Neural progenitor cell (in vitro differentiated cells): ENCODE results near the gene UBE3C.

Source experiments
- EZH2 ChIP-seq: fragments of 200-600 bp; sonication (generic); IDR thresholded peaks from 2 replicates; pipeline ENCODE4 v1.6.1; 2017; ENCODE audit warnings: antibody characterized with exemption, mild to moderate bottlenecking, moderate library complexity
- TF ChIP-seq, protein P1 (sequence below): fragments of 200-600 bp; sonication (generic); IDR thresholded peaks from 2 replicates; pipeline ENCODE4 v1.5.1; 2017; ENCODE audit warnings: antibody characterized with exemption, mild to moderate bottlenecking

DNA sequence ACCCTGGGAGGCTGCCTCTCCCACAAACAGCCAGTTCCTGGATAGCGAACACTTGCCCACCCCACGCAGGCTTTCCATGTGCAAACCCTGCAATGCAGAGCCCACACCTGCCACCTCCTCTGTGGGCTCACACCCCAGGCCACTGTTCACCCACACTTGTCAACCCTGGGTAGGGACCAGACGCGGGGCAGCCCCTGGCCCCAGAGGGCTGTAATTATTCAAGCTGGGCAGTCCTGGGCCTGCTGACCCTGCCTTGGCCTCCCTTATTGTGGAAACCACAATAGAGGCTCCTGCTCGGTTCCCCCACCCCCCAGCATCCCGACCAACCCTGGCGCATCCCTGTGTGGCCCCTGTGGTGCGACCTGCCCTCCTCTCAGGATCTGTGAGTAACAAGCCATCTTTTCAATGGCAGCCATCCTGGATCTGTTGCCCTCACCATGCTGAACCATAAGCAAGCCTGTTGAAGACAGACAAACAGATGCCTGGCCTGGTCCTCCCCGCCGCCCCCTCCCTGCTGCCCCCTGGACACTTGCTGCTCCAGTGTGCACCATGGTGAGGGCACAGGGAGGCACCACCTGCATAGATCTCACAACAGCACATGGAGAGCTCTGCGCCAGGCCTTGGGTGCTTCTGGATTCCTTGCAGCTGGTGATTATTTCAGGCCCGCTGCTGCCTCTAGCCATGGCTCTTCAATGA lies 15.8 kb upstream of the UBE3C start:
- TF ChIP-seq, protein P1, sequence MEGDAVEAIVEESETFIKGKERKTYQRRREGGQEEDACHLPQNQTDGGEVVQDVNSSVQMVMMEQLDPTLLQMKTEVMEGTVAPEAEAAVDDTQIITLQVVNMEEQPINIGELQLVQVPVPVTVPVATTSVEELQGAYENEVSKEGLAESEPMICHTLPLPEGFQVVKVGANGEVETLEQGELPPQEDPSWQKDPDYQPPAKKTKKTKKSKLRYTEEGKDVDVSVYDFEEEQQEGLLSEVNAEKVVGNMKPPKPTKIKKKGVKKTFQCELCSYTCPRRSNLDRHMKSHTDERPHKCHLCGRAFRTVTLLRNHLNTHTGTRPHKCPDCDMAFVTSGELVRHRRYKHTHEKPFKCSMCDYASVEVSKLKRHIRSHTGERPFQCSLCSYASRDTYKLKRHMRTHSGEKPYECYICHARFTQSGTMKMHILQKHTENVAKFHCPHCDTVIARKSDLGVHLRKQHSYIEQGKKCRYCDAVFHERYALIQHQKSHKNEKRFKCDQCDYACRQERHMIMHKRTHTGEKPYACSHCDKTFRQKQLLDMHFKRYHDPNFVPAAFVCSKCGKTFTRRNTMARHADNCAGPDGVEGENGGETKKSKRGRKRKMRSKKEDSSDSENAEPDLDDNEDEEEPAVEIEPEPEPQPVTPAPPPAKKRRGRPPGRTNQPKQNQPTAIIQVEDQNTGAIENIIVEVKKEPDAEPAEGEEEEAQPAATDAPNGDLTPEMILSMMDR, result no peak
- no peak for TF ChIP-seq EZH2
